Fibroblast of skin of left biceps (primary cell): Measurements from ENCODE around the gene PDE4D.

Experiments used
- DNase-seq, 2 experiments: peaks; one replicate each; pipeline ENCODE4 v3.0.0-alpha.2; 2013; ENCODE audit warnings: low read depth in 2 of 2

PDE4D gene

GRCh38 chr5:59744531-59744992 is 149.0 kb downstream of the PDE4D start:
- DNase-seq, result no peak

- no peak for DNase-seq
These were observed 151.9 kb downstream of the PDE4D start for GRCh38 chr5:59741599-59741998.

GRCh38 chr5:59738024-59738423 is 155.5 kb downstream of the PDE4D start:
- no peak for DNase-seq

- DNase-seq, result no peak
These were observed 160.7 kb downstream of the PDE4D start for GRCh38 chr5:59732806-59733205.

- no peak for DNase-seq
These were observed 161.2 kb downstream of the PDE4D start for GRCh38 chr5:59732301-59732700.

GRCh38 chr5:59731809-59732208 is 161.7 kb downstream of the PDE4D start:
- DNase-seq, result no peak

GRCh38 chr5:59729820-59730219 is 163.7 kb downstream of the PDE4D start:
- DNase-seq, result no peak

GRCh38 chr5:59729357-59729756 is 164.2 kb downstream of the PDE4D start:
- no peak for DNase-seq

- DNase-seq, result no peak
These were observed 165.2 kb downstream of the PDE4D start for GRCh38 chr5:59728356-59728755.

GRCh38 chr5:59727186-59727585 is 166.3 kb downstream of the PDE4D start:
- DNase-seq, result no peak

GRCh38 chr5:59725392-59725767 is 168.1 kb downstream of the PDE4D start:
- peak; percentile 49 to 55 for DNase-seq

- peak in 1 of 2 experiments; percentile 17 for DNase-seq
These were observed 168.8 kb downstream of the PDE4D start for GRCh38 chr5:59724482-59725391.

- no peak for DNase-seq
These were observed 170.7 kb downstream of the PDE4D start for GRCh38 chr5:59722874-59723273.

GRCh38 chr5:59721741-59722140 is 171.8 kb downstream of the PDE4D start:
- DNase-seq, result no peak

GRCh38 chr5:59720063-59720462 is 173.5 kb downstream of the PDE4D start:
- DNase-seq, result no peak

GRCh38 chr5:59716966-59717500 is 176.5 kb downstream of the PDE4D start:
- no peak for DNase-seq

GRCh38 chr5:59716029-59716428 is 177.5 kb downstream of the PDE4D start:
- no peak for DNase-seq

- DNase-seq, result no peak
These were observed 178.3 kb downstream of the PDE4D start for GRCh38 chr5:59715228-59715627.

- no peak for DNase-seq
These were observed 180.1 kb downstream of the PDE4D start for GRCh38 chr5:59713498-59713844.

GRCh38 chr5:59712836-59713497 is 180.6 kb downstream of the PDE4D start:
- no peak for DNase-seq

GRCh38 chr5:59711310-59711709 is 182.2 kb downstream of the PDE4D start:
- peak; percentile 11 to 26 for DNase-seq

GRCh38 chr5:59709846-59710245 is 183.7 kb downstream of the PDE4D start:
- DNase-seq, result peak; percentile 59 to 61

- no peak for DNase-seq
These were observed 184.1 kb downstream of the PDE4D start for GRCh38 chr5:59709346-59709821.
